ENCODE data around the gene ARMCX2. TPM values are rescaled to one million over a fixed set of nuclear protein-coding genes. Genes with fewer than 3 reads are reported as not detected.

The ARMCX2 gene
- total and polyA plus RNA-seq, 8 donors = 10.6 to 34.5 (median 16.3) TPM

Other genes starting within 250 kb of the ARMCX2 start
- gene ARMCX4, start 174.4 kb downstream of the ARMCX2 start, total RNA-seq = 1 to 10 TPM; 3.2 to 9.4 (median 6.4) TPM
- 10 to 100 TPM; 11.9 to 13.5 TPM for gene ARMCX4, start 174.4 kb downstream of the ARMCX2 start, polyA plus RNA-seq
- 10 to 100 TPM in 2 of 6 donors, 1 to 10 TPM in 4; 5.2 to 14.2 (median 9.7) TPM for gene ARMCX1, start 109.3 kb downstream of the ARMCX2 start, total RNA-seq
- gene ARMCX1, start 109.3 kb downstream of the ARMCX2 start, polyA plus RNA-seq = 10 to 100 TPM in 1 of 2 donors, 1 to 10 TPM in 1; 9.0 to 16.8 TPM
- 10 to 100 TPM; 20.9 to 33.0 (median 26.0) TPM for gene ARMCX6, start 41.9 kb downstream of the ARMCX2 start, total RNA-seq
- gene ARMCX6, start 41.9 kb downstream of the ARMCX2 start, polyA plus RNA-seq = 10 to 100 TPM; 15.7 to 34.5 TPM
- 10 to 100 TPM; 35.9 to 49.9 (median 42.3) TPM for gene ARMCX3, start 36.7 kb downstream of the ARMCX2 start, total RNA-seq
- 10 to 100 TPM; 37.4 to 48.7 TPM for gene ARMCX3, start 36.7 kb downstream of the ARMCX2 start, polyA plus RNA-seq

Data from pancreas (tissue), 8 donors.